ENCODE results near the gene TFB1M.
A peak's percentile ranks its signal among the peaks of the same experiment; 100 is the strongest.

TFB1M gene

DNA sequence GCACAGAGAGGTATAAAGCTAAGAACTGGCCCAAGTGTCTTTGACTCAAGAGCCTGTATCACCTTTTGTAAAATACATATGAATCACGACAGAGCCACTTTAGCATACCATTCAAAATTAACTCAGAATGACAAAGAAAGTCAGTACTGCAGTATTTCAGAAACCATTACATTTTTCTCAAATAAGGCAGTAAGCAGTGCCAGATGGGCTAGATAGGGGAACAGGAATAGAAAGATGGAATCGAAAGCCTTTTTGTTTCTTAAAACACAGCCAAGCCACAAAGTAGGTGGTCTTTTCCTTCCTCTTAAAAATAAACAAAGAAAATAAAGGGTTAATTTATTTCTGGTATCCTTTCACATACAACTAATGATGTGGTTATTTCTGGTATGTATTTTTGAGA is 40.2 kb downstream of the TFB1M start:
- ChIA-PET POLR2A (no interaction called here), CTCF (no interaction called here)
- Histone ChIP-seq H3K27ac (ENCODE audit: extremely low read depth, low read depth, low read length) (no peak overlapping the region), H3K4me3 (ENCODE audit: low read depth, low read length) (no peak overlapping the region), H3K36me3 (ENCODE audit: control insufficient read depth in 2 of 2, insufficient read depth in 1 of 2, low read length in 2 of 2) (peaks cover 0 to 30% of the 10 kb centered on the region in 2 experiments; a peak in 1 of 3 replicates), H3K4me1 (ENCODE audit: control insufficient read depth, insufficient read depth, low read length) (no peaks in the 10 kb centered on the region), H3K9me3 (ENCODE audit: control insufficient read depth, insufficient read depth, low read depth, low read length) (no peaks in the 10 kb centered on the region)
- TF ChIP-seq SCRT1 (tag by site-specific recombination; IDR thresholded peaks at IDR 0.05; ENCODE audit: borderline replicate concordance) (no peak), EGR2 (tag by site-specific recombination; IDR thresholded peaks at IDR 0.05; ENCODE audit: low read depth) (no peak), ZNF121 (tag by site-specific recombination; IDR thresholded peaks at IDR 0.05) (no peak), ZNF266 (tag by site-specific recombination; IDR thresholded peaks at IDR 0.05; ENCODE audit: low read depth) (no peak)

DNA sequence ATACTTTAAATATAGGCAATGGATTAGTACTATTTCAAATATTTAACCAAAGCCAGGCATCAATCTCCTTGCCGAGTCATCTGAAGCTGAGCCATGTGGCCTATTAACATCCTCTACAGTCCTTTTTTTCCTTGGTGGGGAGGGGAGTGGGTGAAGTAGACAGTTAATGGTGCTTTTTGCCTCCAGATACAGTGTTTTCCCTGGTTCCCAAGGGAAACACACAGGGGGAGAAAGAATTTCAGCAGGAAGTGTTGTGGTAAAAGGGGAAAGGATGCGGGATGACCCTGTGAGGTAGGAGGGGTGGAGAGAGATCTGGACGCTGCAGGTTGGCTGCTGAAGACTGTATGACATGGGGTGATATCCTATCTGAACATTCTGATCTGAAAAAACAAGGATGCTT is 40.9 kb downstream of the TFB1M start:
- Histone ChIP-seq H3K4me3 (ENCODE audit: low read depth, low read length) (no peak overlapping the region), H3K27ac (ENCODE audit: extremely low read depth, low read depth, low read length) (no peak overlapping the region), H3K36me3 (ENCODE audit: control insufficient read depth in 2 of 2, insufficient read depth in 1 of 2, low read length in 2 of 2) (peaks cover 0 to 26% of the 10 kb centered on the region in 2 experiments; a peak in 1 of 3 replicates), H3K9me3 (ENCODE audit: control insufficient read depth, insufficient read depth, low read depth, low read length) (no peaks in the 10 kb centered on the region), H3K4me1 (ENCODE audit: control insufficient read depth, insufficient read depth, low read length) (no peaks in the 10 kb centered on the region)
- ChIA-PET POLR2A (no interaction called here), CTCF (interaction anchor here (0.8 to 1.1 kb wide), 2 partner anchors 10 to 31 kb away, joined by 3 read pairs; partner anchors contain the start of gene CLDN20)
- no peak for TF ChIP-seq ZNF837 (tag by site-specific recombination; IDR thresholded peaks at IDR 0.05)
- peak; percentile 84 for TF ChIP-seq ZNF660 (tag by site-specific recombination; IDR thresholded peaks at IDR 0.05)
- TF ChIP-seq, protein P1, sequence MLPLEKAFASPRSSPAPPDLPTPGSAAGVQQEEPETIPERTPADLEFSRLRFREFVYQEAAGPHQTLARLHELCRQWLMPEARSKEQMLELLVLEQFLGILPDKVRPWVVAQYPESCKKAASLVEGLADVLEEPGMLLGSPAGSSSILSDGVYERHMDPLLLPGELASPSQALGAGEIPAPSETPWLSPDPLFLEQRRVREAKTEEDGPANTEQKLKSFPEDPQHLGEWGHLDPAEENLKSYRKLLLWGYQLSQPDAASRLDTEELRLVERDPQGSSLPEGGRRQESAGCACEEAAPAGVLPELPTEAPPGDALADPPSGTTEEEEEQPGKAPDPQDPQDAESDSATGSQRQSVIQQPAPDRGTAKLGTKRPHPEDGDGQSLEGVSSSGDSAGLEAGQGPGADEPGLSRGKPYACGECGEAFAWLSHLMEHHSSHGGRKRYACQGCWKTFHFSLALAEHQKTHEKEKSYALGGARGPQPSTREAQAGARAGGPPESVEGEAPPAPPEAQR (tag by site-specific recombination; IDR thresholded peaks at IDR 0.05): no peak

DNA sequence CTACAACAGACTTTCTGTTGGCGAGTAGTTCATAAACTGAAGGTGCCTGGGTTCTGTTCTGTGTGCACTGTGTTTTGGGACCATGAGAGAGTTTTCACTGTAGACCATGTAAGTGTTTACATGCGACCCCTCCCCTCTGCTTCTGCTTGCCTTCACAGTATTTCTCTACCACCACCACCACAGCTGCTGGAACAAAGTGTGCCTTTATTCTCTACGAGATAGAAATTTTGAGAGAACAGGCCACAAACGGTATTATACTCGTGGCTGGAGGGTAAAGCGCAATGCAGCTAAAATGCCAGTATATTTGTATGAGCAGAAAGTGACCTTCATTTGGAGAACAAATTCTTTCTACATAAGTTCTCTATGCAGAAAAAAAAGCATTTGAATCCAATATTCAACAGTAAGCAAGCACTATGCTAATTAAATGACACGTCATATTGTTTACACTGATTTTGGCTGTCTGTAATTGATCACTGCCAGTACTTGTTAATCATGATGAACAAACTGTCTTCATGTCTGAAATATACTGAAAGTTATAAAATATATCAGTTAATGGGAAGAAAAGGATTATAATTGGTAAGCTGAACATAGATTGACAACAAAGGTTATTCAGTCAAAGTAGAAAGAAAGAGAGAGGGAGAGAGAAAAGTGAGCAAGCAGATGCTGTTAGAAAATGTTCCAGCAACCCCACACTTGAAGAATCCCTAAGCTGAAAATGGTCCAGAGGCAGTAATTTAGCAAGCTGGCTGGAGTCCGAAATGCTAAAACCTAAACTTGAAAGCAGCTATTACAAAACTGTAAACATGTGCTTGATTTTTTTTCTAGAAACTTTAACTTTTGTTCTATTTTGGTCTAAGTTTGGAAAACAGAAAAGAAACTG is 41.7 kb downstream of the TFB1M start:
- ChIA-PET POLR2A (interaction anchor here (0.6 kb wide), 1 partner anchor 39 kb away, joined by 4 read pairs; no protein-coding TSS in a partner anchor), CTCF (interaction anchor here (0.6 to 1.5 kb wide), 4 partner anchors 9 to 344 kb away, joined by 3 read pairs; partner anchors contain the start of gene CLDN20)
- no peaks in the 10 kb centered on the region for H3K4me1 ChIP-seq (ENCODE audit: control insufficient read depth, insufficient read depth, low read length)
- no peak overlapping the region for H3K27ac ChIP-seq (ENCODE audit: extremely low read depth, low read depth, low read length)
- H3K36me3 ChIP-seq (ENCODE audit: control insufficient read depth in 2 of 2, insufficient read depth in 1 of 2, low read length in 2 of 2): peaks cover 0 to 24% of the 10 kb centered on the region in 2 experiments; a peak in 1 of 3 replicates
- TF ChIP-seq, protein P2, sequence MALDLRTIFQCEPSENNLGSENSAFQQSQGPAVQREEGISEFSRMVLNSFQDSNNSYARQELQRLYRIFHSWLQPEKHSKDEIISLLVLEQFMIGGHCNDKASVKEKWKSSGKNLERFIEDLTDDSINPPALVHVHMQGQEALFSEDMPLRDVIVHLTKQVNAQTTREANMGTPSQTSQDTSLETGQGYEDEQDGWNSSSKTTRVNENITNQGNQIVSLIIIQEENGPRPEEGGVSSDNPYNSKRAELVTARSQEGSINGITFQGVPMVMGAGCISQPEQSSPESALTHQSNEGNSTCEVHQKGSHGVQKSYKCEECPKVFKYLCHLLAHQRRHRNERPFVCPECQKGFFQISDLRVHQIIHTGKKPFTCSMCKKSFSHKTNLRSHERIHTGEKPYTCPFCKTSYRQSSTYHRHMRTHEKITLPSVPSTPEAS (tag by site-specific recombination; IDR thresholded peaks at IDR 0.05): no peak
- TF ChIP-seq ZNF292 (tag by site-specific recombination; IDR thresholded peaks at IDR 0.05; ENCODE audit: borderline replicate concordance, low read depth) (no peak), ZNF155 (tag by site-specific recombination; IDR thresholded peaks at IDR 0.05) (no peak), ZNF677 (tag by site-specific recombination; IDR thresholded peaks at IDR 0.05) (no peak), KLF7 (tag by site-specific recombination; IDR thresholded peaks at IDR 0.05; ENCODE audit: borderline replicate concordance) (no peak), ZNF48 (tag by site-specific recombination; IDR thresholded peaks at IDR 0.05) (no peak), ZNF707 (tag by site-specific recombination; IDR thresholded peaks at IDR 0.05) (no peak)
- TF ChIP-seq, protein P3, sequence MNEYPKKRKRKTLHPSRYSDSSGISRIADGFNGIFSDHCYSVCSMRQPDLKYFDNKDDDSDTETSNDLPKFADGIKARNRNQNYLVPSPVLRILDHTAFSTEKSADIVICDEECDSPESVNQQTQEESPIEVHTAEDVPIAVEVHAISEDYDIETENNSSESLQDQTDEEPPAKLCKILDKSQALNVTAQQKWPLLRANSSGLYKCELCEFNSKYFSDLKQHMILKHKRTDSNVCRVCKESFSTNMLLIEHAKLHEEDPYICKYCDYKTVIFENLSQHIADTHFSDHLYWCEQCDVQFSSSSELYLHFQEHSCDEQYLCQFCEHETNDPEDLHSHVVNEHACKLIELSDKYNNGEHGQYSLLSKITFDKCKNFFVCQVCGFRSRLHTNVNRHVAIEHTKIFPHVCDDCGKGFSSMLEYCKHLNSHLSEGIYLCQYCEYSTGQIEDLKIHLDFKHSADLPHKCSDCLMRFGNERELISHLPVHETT (tag by site-specific recombination; IDR thresholded peaks at IDR 0.05): no peak
- TF ChIP-seq, protein P4, sequence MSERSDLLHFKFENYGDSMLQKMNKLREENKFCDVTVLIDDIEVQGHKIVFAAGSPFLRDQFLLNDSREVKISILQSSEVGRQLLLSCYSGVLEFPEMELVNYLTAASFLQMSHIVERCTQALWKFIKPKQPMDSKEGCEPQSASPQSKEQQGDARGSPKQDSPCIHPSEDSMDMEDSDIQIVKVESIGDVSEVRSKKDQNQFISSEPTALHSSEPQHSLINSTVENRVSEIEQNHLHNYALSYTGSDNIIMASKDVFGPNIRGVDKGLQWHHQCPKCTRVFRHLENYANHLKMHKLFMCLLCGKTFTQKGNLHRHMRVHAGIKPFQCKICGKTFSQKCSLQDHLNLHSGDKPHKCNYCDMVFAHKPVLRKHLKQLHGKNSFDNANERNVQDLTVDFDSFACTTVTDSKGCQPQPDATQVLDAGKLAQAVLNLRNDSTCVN (tag by site-specific recombination; optimal IDR thresholded peaks at IDR 0.05): no peak
- H3K9me3 ChIP-seq (ENCODE audit: control insufficient read depth, insufficient read depth, low read depth, low read length): no peaks in the 10 kb centered on the region
- no peak overlapping the region for H3K4me3 ChIP-seq (ENCODE audit: low read depth, low read length)
